ENCODE data around the gene AFAP1. TPM values are rescaled to one million over a fixed set of nuclear protein-coding genes. Genes with fewer than 3 reads are reported as not detected.

Gene AFAP1
- total and polyA plus RNA-seq, 2 of the 8 experiments (the other 6 are each of a cell fraction or from before 2014, with no cell fraction given) = 3.6 to 18.2 TPM

DNA sequence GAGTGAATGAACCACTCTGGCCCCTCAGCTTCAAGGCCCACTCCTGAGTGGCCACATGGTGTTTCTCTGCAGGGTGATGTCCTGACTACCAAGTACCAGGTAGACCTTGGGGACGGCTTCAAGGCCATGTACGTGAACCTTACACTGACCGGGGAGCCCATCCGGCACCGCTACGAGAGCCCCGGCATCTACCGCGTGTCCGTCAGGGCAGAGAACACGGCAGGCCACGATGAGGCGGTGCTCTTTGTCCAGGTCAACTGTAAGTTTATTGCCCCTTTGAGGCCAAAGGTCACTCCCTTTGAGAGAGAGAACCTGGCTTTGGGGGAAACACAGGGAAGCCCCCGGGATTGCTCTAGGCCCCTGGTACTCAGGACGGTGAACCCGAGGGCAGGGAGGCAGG is 216.0 kb downstream of the AFAP1 start:
- peaks cover 13% of the 10 kb centered on the region for H3K23me2 ChIP-seq (ENCODE audit: low read depth, low read length)
- H3K56ac ChIP-seq (replicated peaks; ENCODE audit: insufficient read length, low read depth, low read length) = no peak overlapping the region
- peaks cover 0 to 8% of the 10 kb centered on the region in 2 experiments for H4K20me1 ChIP-seq (replicated peaks in 1 of 2; ENCODE audit: control insufficient read depth in 1 of 2, insufficient read depth in 2 of 2, low read length in 2 of 2)
- H3K79me2 ChIP-seq (ENCODE audit: control insufficient read depth in 1 of 2, insufficient read depth in 2 of 2, low read length in 2 of 2) = no peaks in the 10 kb centered on the region
- no peak overlapping the region for H3K4ac ChIP-seq (replicated peaks; ENCODE audit: insufficient read length, low read depth, low read length)
- no peaks in the 10 kb centered on the region for H3K4me1 ChIP-seq (replicated peaks in 1 of 4; ENCODE audit: control insufficient read depth in 3 of 4, insufficient read depth in 4 of 4, low read length in 3 of 4)
- H4K8ac ChIP-seq (ENCODE audit: extremely low read depth, insufficient read depth, low read length) = no peak overlapping the region
- H2BK12ac ChIP-seq (ENCODE audit: low read depth, low read length) = no peak overlapping the region
- FAIRE-seq = no peak
- WGBS, 2 experiments (ENCODE audit: extremely low coverage in 1 of 2, insufficient coverage in 1 of 2, insufficient read length in 1 of 2, insufficient replicate concordance in 2 of 2, low coverage in 1 of 2, low lambda C conversion rate in 2 of 2, missing lambda C conversion rate in 1 of 2) = 95% methylated on average over 15 of the region's 16 CpGs; no CpG with 5 or more reads in 1 of the 2 experiments
- no peaks in the 10 kb centered on the region for H3K9me3 ChIP-seq (ENCODE audit: insufficient read depth in 2 of 2, low read depth in 1 of 2, low read length in 1 of 2)
- peaks cover 0 to 4% (median 2%) of the 10 kb centered on the region in 4 experiments; a peak in 3 of 7 replicates for H3K27me3 ChIP-seq (replicated peaks in 1 of 4; ENCODE audit: control insufficient read depth in 3 of 4, extremely low read depth in 1 of 4, insufficient read depth in 3 of 4, low read length in 3 of 4)
- H3K18ac ChIP-seq (ENCODE audit: extremely low read depth, low read length) = no peak overlapping the region
- H2AFZ ChIP-seq (ENCODE audit: low read length) = no peak overlapping the region
- H2AK5ac ChIP-seq (ENCODE audit: low read depth, low read length) = no peak overlapping the region
- H3K14ac ChIP-seq (ENCODE audit: insufficient read length) = no peak overlapping the region
- no peak overlapping the region for H3K27ac ChIP-seq (ENCODE audit: low read depth, low read length)
- H4K91ac ChIP-seq (replicated peaks; ENCODE audit: insufficient read length, low read length) = no peak overlapping the region
- no peak overlapping the region for H2BK20ac ChIP-seq (ENCODE audit: low read length)
- H3K4me2 ChIP-seq (ENCODE audit: insufficient read depth in 1 of 2, low read depth in 2 of 2, low read length in 2 of 2) = no peak overlapping the region
- CTCF ChIA-PET (ENCODE audit: partially characterized antibody) = interaction anchor here (1.8 kb wide), 1 partner anchor 13 kb away, joined by 7 read pairs; no protein-coding TSS in a partner anchor
- POLR2A ChIA-PET (ENCODE audit: partially characterized antibody) = no interaction called here
- no peak overlapping the region for H2BK5ac ChIP-seq (ENCODE audit: low read depth, low read length)
- H2BK15ac ChIP-seq (ENCODE audit: low read length) = no peak overlapping the region
- DNase-seq (ENCODE audit: low read depth in 1 of 2, low spot score in 2 of 2) = no peak
- H2BK120ac ChIP-seq (replicated peaks; ENCODE audit: low read depth, low read length) = no peak overlapping the region
- no peak overlapping the region for H3K4me3 ChIP-seq (ENCODE audit: extremely low read depth in 1 of 4, insufficient read depth in 2 of 4, low read depth in 3 of 4, low read length in 4 of 4)
- no peak overlapping the region for H3K23ac ChIP-seq (ENCODE audit: insufficient read length)
- H4K5ac ChIP-seq (ENCODE audit: insufficient read length, low read depth, low read length) = no peak overlapping the region
- TF ChIP-seq TEAD4 (IDR thresholded peaks at IDR 0.05; ENCODE audit: low read depth, low read length) = no peak
- TF ChIP-seq BCL11A (IDR thresholded peaks at IDR 0.05; ENCODE audit: low read depth in 2 of 2, low read length in 2 of 2) = no peak
- H3K36me3 ChIP-seq (ENCODE audit: control insufficient read depth in 2 of 4, insufficient read depth in 4 of 4, low read length in 3 of 4) = no peaks in the 10 kb centered on the region
- H3K79me1 ChIP-seq (ENCODE audit: low read depth, low read length) = no peaks in the 10 kb centered on the region
- H3K9ac ChIP-seq (replicated peaks in 1 of 4; ENCODE audit: extremely low read depth in 1 of 4, low read depth in 3 of 4, low read length in 3 of 4) = no peak overlapping the region

Measured in H1 (cell line).